Keratinocyte (primary cell): ENCODE measurements around the gene LCE3B. TPM values are rescaled to one million over a fixed set of nuclear protein-coding genes. Genes with fewer than 3 reads are reported as not detected.

ENCODE experiments used
- DNase-seq: peaks from one replicate; pipeline ENCODE4 v3.0.0-alpha.2; 2011; ENCODE audit warnings: low read depth, missing footprints, low spot score
- FAIRE-seq: peaks from 2 replicates; lab custom pipeline; 2011; peaks lifted over from hg19 to GRCh38; lab: Jason Lieb, UNC
- H2AFZ ChIP-seq: 2 replicates; pipeline ENCODE4 v1.6.0; 2012; ENCODE audit warnings: low read length, control low read depth, inconsistent platforms; ENCODE audit not compliant: control insufficient read depth
- H3K27ac ChIP-seq: 2 replicates; pipeline ENCODE4 v1.5.1; 2011; ENCODE audit warnings: low read length; ENCODE audit not compliant: control insufficient read depth, insufficient read depth
- H3K27me3 ChIP-seq: 3 replicates; pipeline ENCODE4 v1.6.0; 2011; ENCODE audit warnings: low read length; ENCODE audit not compliant: control insufficient read depth, insufficient read depth; ENCODE audit errors: extremely low read depth
- H3K36me3 ChIP-seq, 2 experiments: 2 replicates in 1 of 2; 3 replicates in 1 of 2; pipeline ENCODE4 v1.5.1; 2011; ENCODE audit warnings: low read length in 2 of 2, mild to moderate bottlenecking in 1 of 2; ENCODE audit not compliant: control insufficient read depth in 2 of 2, insufficient read depth in 2 of 2; ENCODE audit errors: extremely low read depth in 1 of 2
- H3K4me1 ChIP-seq: 3 replicates; pipeline ENCODE4 v1.5.1; 2011; ENCODE audit warnings: low read length; ENCODE audit not compliant: control insufficient read depth, insufficient read depth; ENCODE audit errors: extremely low read depth
- H3K4me2 ChIP-seq: 3 replicates; pipeline ENCODE4 v1.6.0; 2011; ENCODE audit warnings: low read depth, low read length; ENCODE audit not compliant: control insufficient read depth, insufficient read depth; ENCODE audit errors: extremely low read depth
- H3K4me3 ChIP-seq, 3 experiments: fragments of 200-600 bp in 1 of 3; sonication (generic) in 1 of 3; 2 replicates in 2 of 3; 3 replicates in 1 of 3; pipeline ENCODE4 v1.5.1; 2011 to 2016; ENCODE audit warnings: low read length in 3 of 3, mild to moderate bottlenecking in 3 of 3, control low read depth in 2 of 3, inconsistent platforms in 1 of 3, low read depth in 1 of 3, mixed read lengths in 1 of 3, mixed run types in 1 of 3, moderate library complexity in 1 of 3; ENCODE audit not compliant: control insufficient read depth in 2 of 3, insufficient read depth in 2 of 3; ENCODE audit errors: extremely low read depth in 1 of 3
- H3K79me2 ChIP-seq: 2 replicates; pipeline ENCODE4 v1.6.0; 2012; ENCODE audit warnings: low read length; ENCODE audit not compliant: control insufficient read depth, insufficient read depth
- H3K9ac ChIP-seq: 3 replicates; pipeline ENCODE4 v1.6.0; 2011; ENCODE audit warnings: low read length; ENCODE audit not compliant: control insufficient read depth, insufficient read depth; ENCODE audit errors: extremely low read depth
- H3K9me1 ChIP-seq: 3 replicates; pipeline ENCODE4 v1.6.0; 2011; ENCODE audit warnings: low read length; ENCODE audit not compliant: control insufficient read depth, insufficient read depth; ENCODE audit errors: extremely low read depth
- H3K9me3 ChIP-seq: 2 replicates; pipeline ENCODE4 v1.5.1; 2012; ENCODE audit warnings: low read depth, low read length; ENCODE audit not compliant: control insufficient read depth
- H4K20me1 ChIP-seq: 3 replicates; pipeline ENCODE4 v1.6.0; 2011; ENCODE audit warnings: low read length; ENCODE audit not compliant: control insufficient read depth, insufficient read depth; ENCODE audit errors: extremely low read depth
- CTCF ChIP-seq, 3 experiments: IDR thresholded peaks in 1 of 3; conservative IDR thresholded peaks in 1 of 3; optimal IDR thresholded peaks in 1 of 3; 2 replicates in 2 of 3; 3 replicates in 1 of 3; pipeline versions ENCODE3 to v1.5.1; 2011; ENCODE audit warnings: low read length in 3 of 3, mild to moderate bottlenecking in 3 of 3, moderate library complexity in 2 of 3, control low read depth in 1 of 3, inconsistent platforms in 1 of 3; ENCODE audit not compliant: insufficient read depth in 2 of 3; ENCODE audit errors: extremely low read depth in 1 of 3
- EZH2 ChIP-seq: IDR thresholded peaks from one replicate; pipeline ENCODE4 v1.6.1; 2012; ENCODE audit warnings: inconsistent platforms, mild to moderate bottlenecking, low read length, moderate library complexity
- dilution Hi-C: fragments of 300-500 bp; cut with MboI; formaldehyde crosslinking; loops from one replicate; pipeline ENCODE4 v1.7.0; 2020; ENCODE audit warnings: low sequenced_read_pairs; ENCODE audit not compliant: extremely low pct_ligation_motif_present
- polyA plus RNA-seq, 5 experiments: library from polyadenylated mRNA; depleted of rRNA in 3 of 5; stranded (reverse) in 3 of 5; stranded (forward) in 1 of 5; unstranded in 1 of 5; fragments of >200 nt; gene quantifications; 1 replicate in 1 of 5; 2 replicates in 3 of 5; 3 replicates in 1 of 5; pipeline versions ENCODE4 v1.2.1 to v1.2.3, GENCODE V29; 2011 to 2012; ENCODE audit warnings: missing spikeins in 2 of 5, low read depth in 1 of 5, low replicate concordance in 1 of 5

Gene LCE3B
- polyA plus RNA-seq, 1 donor (not counting 4 experiments of a cell fraction or from before 2014, with no cell fraction given), result not detected

- Histone ChIP-seq H3K4me2 (no peak overlapping the region), H3K4me1 (no peaks in the 10 kb centered on the region), H3K9me1 (no peaks in the 10 kb centered on the region), H3K79me2 (no peaks in the 10 kb centered on the region), H3K9ac (no peak overlapping the region), H3K27ac (no peak overlapping the region), H2AFZ (no peak overlapping the region), H4K20me1 (no peaks in the 10 kb centered on the region), H3K9me3 (no peaks in the 10 kb centered on the region), H3K27me3 (peaks cover 5% of the 10 kb centered on the region), H3K36me3 (no peaks in the 10 kb centered on the region), H3K4me3 (no peak overlapping the region)
- DNase-seq (no peak), FAIRE-seq (no peak)
- no peak for TF ChIP-seq CTCF (optimal IDR thresholded peaks at IDR 0.05 in 1 of 3, IDR thresholded peaks at IDR 0.05 in 1 of 3, conservative IDR thresholded peaks at IDR 0.05 in 1 of 3; ENCODE audit: extremely low read depth in 1 of 3, insufficient read depth in 2 of 3, low read length in 3 of 3)
- no peak for TF ChIP-seq EZH2
- dilution Hi-C loops, result no loop called here
Measured at GRCh38 chr1:152643945-152644344, 30.3 kb downstream of the LCE3B start.

GRCh38 chr1:152645146-152645545 is 31.5 kb downstream of the LCE3B start:
- H3K9me3 ChIP-seq, result no peaks in the 10 kb centered on the region
- H3K27me3 ChIP-seq, result peaks cover 5% of the 10 kb centered on the region
- H3K4me1 ChIP-seq, result no peaks in the 10 kb centered on the region
- TF ChIP-seq EZH2, result no peak
- no peak for TF ChIP-seq CTCF (optimal IDR thresholded peaks at IDR 0.05 in 1 of 3, IDR thresholded peaks at IDR 0.05 in 1 of 3, conservative IDR thresholded peaks at IDR 0.05 in 1 of 3; ENCODE audit: extremely low read depth in 1 of 3, insufficient read depth in 2 of 3, low read length in 3 of 3)
- H3K4me3 ChIP-seq, result no peak overlapping the region
- no peaks in the 10 kb centered on the region for H3K36me3 ChIP-seq
- H2AFZ ChIP-seq, result no peak overlapping the region
- H3K9ac ChIP-seq, result no peak overlapping the region
- DNase-seq (no peak), FAIRE-seq (no peak)
- no peak overlapping the region for H3K27ac ChIP-seq
- no peak overlapping the region for H3K4me2 ChIP-seq
- no peaks in the 10 kb centered on the region for H3K79me2 ChIP-seq
- dilution Hi-C loops, result no loop called here
- H4K20me1 ChIP-seq, result no peaks in the 10 kb centered on the region
- no peaks in the 10 kb centered on the region for H3K9me1 ChIP-seq
